Central memory CD4-positive, alpha-beta T cell (primary cell): ENCODE results near the gene PCDHGA11.
A peak's percentile ranks its signal among the peaks of the same experiment; 100 is the strongest.
"Not testable (repeated sequence)": the region's sequence is repeated elsewhere in the genome, so short reads cannot be mapped to it uniquely, and the experiment has no call there.

Experiments used
- DNase-seq: peaks from one replicate; pipeline ENCODE4 v3.0.0; 2022
- total RNA-seq, 3 experiments: gene quantifications; one replicate each; lab custom pipeline; 2026; lab: John Stamatoyannopoulos, UW

Gene PCDHGA11
- 0.05 to 0.46 (median 0.39) reads per million in 3 experiments for total RNA-seq

DNA sequence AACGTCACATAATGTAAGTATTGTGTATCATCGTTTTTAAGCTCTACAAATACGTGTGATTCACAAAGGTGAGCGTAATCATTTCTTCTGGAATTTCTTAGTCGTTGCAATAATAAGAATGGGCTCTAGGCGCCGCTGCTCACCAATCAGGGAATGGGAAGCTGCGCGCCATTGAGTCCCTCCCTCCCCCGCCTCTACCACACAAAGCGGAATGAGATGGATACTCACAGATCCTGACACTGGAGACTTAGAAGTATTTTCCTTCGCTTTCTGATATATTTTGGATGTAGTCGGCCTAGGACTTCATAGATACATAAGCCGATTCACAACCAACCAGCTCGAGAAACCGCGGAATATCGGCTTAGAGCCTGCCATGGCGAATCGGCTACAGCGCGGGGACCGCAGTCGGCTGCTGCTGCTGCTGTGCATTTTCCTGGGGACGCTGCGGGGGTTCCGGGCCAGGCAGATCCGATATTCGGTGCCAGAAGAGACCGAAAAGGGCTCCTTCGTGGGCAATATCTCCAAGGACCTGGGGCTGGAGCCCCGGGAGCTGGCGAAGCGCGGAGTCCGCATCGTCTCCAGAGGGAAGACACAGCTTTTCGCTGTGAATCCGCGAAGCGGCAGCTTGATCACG is at the start of gene PCDHGA11:
TSS of gene PCDHGA11 (plus strand) at position 197 of the 634 bp plus-strand sequence. CDS start at position 374, 177 bp downstream.
- peak; percentile 28 for DNase-seq

DNA sequence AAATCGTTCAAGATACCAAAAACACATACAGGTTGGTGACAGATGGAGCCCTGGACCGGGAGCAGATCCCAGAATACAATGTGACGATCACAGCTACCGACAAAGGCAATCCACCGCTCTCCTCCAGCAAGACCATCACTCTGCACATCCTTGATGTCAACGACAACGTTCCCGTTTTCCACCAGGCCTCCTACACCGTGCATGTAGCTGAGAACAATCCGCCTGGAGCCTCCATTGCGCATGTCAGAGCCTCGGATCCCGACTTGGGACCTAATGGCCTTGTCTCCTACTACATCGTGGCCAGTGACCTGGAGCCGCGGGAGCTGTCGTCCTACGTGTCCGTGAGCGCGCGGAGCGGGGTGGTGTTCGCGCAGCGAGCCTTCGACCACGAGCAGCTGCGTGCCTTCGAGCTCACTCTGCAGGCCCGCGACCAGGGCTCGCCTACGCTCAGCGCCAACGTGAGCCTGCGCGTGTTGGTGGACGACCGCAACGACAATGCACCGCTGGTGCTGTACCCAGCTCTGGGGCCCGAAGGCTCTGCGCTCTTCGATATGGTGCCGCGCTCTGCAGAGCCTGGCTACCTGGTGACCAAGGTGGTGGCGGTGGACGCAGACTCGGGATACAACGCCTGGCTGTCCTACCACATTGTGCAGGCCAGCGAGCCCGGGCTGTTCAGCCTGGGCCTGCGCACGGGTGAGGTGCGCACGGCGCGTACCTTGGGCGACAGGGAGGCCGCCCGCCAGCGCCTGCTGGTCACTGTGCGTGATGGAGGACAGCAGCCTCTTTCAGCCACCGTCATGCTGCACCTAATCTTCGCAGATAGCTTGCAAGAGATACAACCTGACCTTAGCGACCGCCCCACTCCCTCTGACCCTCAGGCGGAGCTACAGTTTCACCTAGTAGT is 49.0 kb upstream of the PCDHGA11 start:
- DNase-seq: no peak

GRCh38 chr5:141373673-141374317 is 47.1 kb upstream of the PCDHGA11 start, which contains the start of gene PCDHGA6:
TSS of gene PCDHGA6 (plus strand) at chr5:141373891. CDS start at chr5:141374084, 193 bp downstream.
- no peak for DNase-seq

- DNase-seq: no peak
These were observed 46.2 kb upstream of the PCDHGA11 start for GRCh38 chr5:141374627-141375026.

DNA sequence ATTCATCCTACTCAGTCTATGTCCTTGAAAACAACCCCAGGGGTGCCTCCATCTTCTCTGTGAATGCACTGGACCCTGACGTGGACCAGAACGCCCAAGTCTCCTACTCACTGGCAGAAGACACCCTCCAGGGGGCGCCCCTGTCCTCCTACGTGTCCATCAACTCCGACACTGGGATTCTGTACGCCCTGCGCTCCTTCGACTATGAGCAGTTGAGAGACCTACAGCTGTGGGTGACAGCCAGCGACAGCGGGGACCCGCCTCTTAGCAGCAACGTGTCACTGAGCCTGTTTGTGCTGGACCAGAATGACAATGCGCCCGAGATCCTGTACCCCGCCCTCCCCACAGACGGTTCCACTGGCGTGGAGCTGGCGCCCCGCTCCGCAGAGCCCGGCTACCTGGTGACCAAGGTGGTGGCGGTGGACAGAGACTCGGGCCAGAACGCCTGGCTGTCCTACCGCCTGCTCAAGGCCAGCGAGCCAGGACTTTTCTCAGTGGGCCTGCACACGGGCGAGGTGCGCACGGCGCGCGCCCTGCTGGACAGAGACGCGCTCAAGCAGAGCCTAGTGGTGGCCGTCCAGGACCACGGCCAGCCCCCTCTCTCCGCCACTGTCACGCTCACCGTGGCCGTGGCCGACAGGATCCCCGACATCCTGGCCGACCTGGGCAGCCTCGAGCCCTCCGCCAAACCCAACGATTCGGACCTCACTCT is 45.3 kb upstream of the PCDHGA11 start:
- DNase-seq: not testable (repeated sequence)

GRCh38 chr5:141382469-141383294 is 38.2 kb upstream of the PCDHGA11 start, which contains the start of gene PCDHGA7:
TSS of gene PCDHGA7 (plus strand) at chr5:141382742. CDS start at chr5:141382900, 158 bp downstream.
- DNase-seq: no peak

- DNase-seq: no peak
These were observed 37.5 kb upstream of the PCDHGA11 start for GRCh38 chr5:141383345-141383744.

GRCh38 chr5:141384471-141385267 is 36.2 kb upstream of the PCDHGA11 start:
- DNase-seq: no peak

GRCh38 chr5:141387557-141388311 is 33.1 kb upstream of the PCDHGA11 start, which contains the start of gene PCDHGB4:
TSS of gene PCDHGB4 (plus strand) at chr5:141387698. CDS start at chr5:141387885, 187 bp downstream.
- not testable (repeated sequence) for DNase-seq

- no peak for DNase-seq
These were observed 32.2 kb upstream of the PCDHGA11 start for GRCh38 chr5:141388661-141389060.

DNA sequence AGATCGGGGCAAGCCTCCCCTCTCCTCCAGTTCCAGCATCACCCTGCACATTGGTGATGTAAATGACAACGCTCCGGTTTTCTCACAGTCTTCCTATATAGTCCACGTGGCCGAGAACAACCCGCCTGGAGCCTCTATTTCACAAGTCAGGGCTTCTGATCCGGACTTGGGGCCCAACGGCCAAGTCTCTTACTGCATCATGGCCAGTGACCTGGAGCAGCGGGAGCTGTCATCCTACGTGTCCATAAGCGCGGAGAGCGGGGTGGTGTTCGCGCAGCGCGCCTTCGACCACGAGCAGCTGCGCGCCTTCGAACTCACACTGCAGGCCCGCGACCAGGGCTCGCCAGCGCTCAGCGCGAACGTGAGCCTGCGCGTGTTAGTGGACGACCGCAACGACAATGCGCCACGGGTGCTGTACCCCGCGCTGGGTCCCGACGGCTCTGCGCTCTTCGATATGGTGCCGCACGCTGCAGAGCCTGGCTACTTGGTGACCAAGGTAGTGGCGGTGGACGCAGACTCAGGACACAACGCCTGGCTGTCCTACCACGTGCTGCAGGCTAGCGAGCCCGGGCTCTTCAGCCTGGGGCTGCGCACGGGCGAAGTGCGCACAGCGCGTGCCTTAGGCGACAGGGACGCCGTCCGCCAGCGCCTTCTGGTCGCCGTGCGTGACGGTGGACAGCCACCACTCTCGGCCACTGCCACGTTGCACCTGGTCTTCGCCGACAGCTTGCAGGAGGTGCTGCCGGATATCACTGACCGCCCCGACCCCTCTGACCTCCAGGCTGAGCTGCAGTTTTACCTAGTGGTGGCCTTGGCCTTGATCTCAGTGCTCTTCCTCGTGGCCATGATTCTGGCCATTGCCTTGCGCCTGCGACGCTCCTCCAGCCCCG is 31.5 kb upstream of the PCDHGA11 start:
- no peak for DNase-seq

GRCh38 chr5:141392429-141393198 is 28.2 kb upstream of the PCDHGA11 start, which contains the start of gene PCDHGA8:
TSS of gene PCDHGA8 (plus strand) at chr5:141392633. CDS start at chr5:141392814, 181 bp downstream.
- DNase-seq: no peak

DNA sequence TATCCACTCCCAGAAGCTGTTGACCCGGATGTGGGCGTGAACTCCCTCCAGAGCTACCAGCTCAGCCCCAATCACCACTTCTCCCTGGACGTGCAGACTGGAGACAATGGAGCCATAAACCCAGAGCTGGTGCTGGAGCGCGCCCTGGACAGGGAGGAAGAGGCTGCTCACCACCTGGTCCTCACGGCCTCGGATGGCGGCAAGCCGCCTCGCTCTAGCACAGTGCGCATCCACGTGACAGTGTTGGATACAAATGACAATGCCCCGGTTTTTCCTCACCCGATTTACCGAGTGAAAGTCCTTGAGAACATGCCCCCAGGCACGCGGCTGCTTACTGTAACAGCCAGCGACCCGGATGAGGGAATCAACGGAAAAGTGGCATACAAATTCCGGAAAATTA is 27.6 kb upstream of the PCDHGA11 start:
- no peak for DNase-seq

- DNase-seq: not testable (repeated sequence)
These were observed 26.3 kb upstream of the PCDHGA11 start for GRCh38 chr5:141394401-141395187.

DNA sequence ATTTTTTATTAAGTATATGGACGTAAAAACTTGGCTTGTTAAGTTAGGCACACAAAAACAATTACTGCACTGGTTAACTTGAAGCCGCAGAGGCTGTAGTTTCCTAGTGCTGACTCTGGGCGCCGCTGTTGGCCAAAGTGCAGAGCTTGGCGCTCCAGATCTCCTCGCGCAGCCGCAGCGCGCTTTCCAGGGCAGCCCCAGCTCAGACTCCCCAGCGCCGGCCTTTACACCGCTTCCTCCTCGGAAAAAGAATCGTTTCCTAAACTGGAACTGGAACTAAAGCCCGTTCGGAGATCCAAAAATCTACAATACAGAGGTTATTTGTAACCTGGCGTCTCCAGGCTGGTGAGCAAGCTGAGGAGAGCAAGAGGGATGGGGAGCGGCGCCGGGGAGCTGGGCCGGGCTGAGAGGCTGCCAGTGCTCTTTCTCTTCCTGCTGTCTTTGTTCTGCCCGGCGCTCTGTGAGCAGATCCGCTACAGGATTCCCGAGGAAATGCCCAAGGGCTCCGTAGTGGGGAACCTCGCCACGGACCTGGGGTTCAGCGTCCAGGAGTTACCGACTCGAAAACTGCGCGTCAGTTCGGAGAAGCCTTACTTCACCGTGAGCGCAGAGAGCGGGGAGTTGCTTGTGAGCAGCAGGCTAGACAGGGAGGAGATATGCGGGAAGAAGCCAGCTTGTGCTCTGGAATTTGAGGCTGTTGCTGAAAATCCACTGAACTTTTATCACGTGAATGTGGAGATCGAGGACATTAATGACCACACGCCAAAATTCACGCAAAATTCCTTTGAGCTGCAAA is 22.9 kb upstream of the PCDHGA11 start, which contains the start of gene PCDHGB5:
TSS of gene PCDHGB5 (plus strand) at position 192 of the 796 bp plus-strand sequence. CDS start at position 373, 181 bp downstream.
- not testable (repeated sequence) for DNase-seq

DNA sequence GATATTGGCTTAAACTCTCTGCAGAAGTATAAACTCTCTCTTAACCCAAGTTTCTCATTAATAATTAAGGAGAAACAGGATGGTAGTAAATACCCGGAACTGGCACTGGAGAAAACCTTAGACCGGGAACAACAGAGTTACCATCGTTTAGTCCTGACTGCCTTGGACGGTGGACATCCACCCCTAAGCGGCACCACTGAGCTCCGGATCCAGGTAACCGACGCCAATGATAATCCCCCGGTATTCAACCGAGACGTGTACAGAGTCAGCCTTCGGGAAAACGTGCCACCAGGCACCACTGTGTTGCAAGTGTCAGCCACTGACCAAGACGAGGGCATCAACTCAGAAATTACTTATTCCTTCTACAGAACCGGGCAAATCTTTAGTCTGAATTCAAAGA is 22.2 kb upstream of the PCDHGA11 start:
- DNase-seq: no peak
